Transverse colon (tissue), 4 donors: ENCODE measurements around the gene BTG4. TPM values are rescaled to one million over a fixed set of nuclear protein-coding genes. Genes with fewer than 3 reads are reported as not detected.

Experiments
- DNase-seq: peaks from one replicate; pipeline ENCODE4 v3.0.0-alpha.2; 2019
- H3K27ac ChIP-seq, 4 donors: fragments of 200-600 bp; sonication (generic); 2 replicates each; pipeline ENCODE4 v1.5.1; 2016 to 2018; ENCODE audit warnings: inconsistent platforms in 4 of 4
- H3K27me3 ChIP-seq: fragments of 200-600 bp; sonication (generic); 2 replicates; pipeline ENCODE4 v1.5.1; 2017; ENCODE audit warnings: inconsistent platforms
- H3K36me3 ChIP-seq, 4 donors: fragments of 200-600 bp; sonication (generic); 2 replicates each; pipeline ENCODE4 v1.5.1; 2017 to 2019; ENCODE audit warnings: inconsistent platforms in 4 of 4
- H3K4me1 ChIP-seq, 4 donors: fragments of 200-600 bp; sonication (generic); 2 replicates each; pipeline ENCODE4 v1.5.1; 2017 to 2020; ENCODE audit warnings: inconsistent platforms in 4 of 4
- H3K4me3 ChIP-seq, 4 donors: fragments of 200-600 bp; sonication (generic); 1 replicate in 1 of 4; 2 replicates in 3 of 4; pipeline versions ENCODE4 v1.5.1 to v1.6.1; 2017 to 2019; ENCODE audit warnings: inconsistent platforms in 4 of 4
- H3K9me3 ChIP-seq, 2 donors: fragments of 200-600 bp; sonication (generic); 2 replicates each; pipeline ENCODE4 v1.5.1; 2017 to 2019; ENCODE audit warnings: inconsistent platforms in 2 of 2
- EP300 ChIP-seq: sonication (generic); formaldehyde crosslinking; IDR thresholded peaks from one replicate; pipeline ENCODE4 v1.6.1; 2017; ENCODE audit warnings: antibody characterized with exemption, low read depth
- POLR2A ChIP-seq: fragments of 450-650 bp; IDR thresholded peaks from one replicate; pipeline ENCODE4 v1.6.1; 2016; ENCODE audit warnings: antibody characterized with exemption, mild to moderate bottlenecking, moderate library complexity
- POLR2AphosphoS5 ChIP-seq, 3 donors: sonication (generic); formaldehyde crosslinking; IDR thresholded peaks; one replicate each; pipeline ENCODE4 v1.6.1; 2016; ENCODE audit warnings: antibody characterized with exemption in 3 of 3
- WGBS, 2 donors: methylation state at CpG; one replicate each; pipeline ENCODE4 v1.1.5; 2018; ENCODE audit warnings: low coverage in 1 of 2; 5-methylcytosine and 5-hydroxymethylcytosine counted together
- in situ Hi-C, 4 donors: fragments of 200-750 bp; cut with MboI; loops; one replicate each; pipeline versions ENCODE4 v1.15.0 to v1.15.1; 2017; ENCODE audit warnings: low sequenced_read_pairs in 3 of 4, low pct_ligation_motif_present in 1 of 4, low pct_unique_long_range_greater_than_20kb in 1 of 4
- intact Hi-C: fragments of 100-400 bp; cut with DNase I; formaldehyde crosslinking; loops from one replicate; pipeline ENCODE4 v1.15.1; 2023; ENCODE audit warnings: low total_unique reads
- total RNA-seq, 4 donors: library from RNA; depleted of rRNA; stranded (reverse); fragments of >200 nt; gene quantifications; one replicate each; pipeline ENCODE4 v1.1.0, GENCODE V29; 2016
- TF ChIP-seq, protein P1 (sequence below), 5 experiments: fragments of 200-600 bp in 3 of 5; fragments of 450-650 bp in 2 of 5; sonication (generic) in 3 of 5; IDR thresholded peaks; 1 replicate in 2 of 5; 2 replicates in 3 of 5; pipeline ENCODE4 v1.5.1; 2016 to 2017; ENCODE audit warnings: antibody characterized with exemption in 5 of 5, inconsistent platforms in 3 of 5, mild to moderate bottlenecking in 2 of 5, moderate library complexity in 1 of 5

BTG4 gene
- total RNA-seq, 4 donors from 2014 or later, result not detected

DNA sequence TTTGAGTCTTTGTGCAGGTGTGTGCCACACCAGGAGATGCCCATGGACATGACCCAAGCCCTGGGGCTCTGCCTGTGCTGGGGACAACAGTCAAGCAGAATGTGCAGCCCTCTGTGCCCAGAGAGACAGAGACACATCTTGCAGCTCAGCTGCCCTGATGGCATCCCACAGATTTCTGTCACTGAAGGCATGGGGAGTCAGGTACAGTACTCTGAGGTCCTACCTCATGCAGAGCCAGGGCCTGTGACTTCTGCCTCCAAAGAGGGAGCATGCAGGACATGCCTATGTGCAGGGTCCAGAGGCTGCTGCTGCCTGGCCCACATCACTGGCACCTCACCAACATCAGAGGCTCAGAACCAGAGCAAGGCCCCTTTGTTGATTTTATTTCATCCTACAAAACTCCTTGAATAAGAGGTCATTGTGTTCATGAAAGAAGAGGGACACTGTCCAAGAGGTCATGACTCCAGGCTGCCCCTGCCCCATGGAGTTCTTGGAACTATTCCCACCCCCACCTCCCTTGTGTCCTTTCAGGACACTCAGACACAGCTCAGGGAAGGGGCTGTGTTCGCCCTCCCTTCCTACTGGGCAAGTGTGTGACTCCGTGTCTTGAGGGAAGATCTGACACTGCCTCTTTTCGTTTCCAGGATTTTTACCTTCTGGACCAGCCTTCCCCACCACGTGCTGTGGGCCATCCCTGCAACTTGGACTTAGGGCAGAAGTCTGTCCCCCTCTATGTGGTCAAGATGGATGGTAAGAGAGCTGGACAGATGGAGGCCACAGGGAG, 62.3 kb downstream of the BTG4 start:
- WGBS, 2 donors, result 81% methylated on average over 4 of the region's 4 CpGs; no CpG with 5 or more reads in 1 of the 2 donors
- no peaks in the 10 kb centered on the region for H3K36me3 ChIP-seq
- DNase-seq, result no peak
- TF ChIP-seq POLR2AphosphoS5 (IDR thresholded peaks at IDR 0.05), result no peak
- TF ChIP-seq EP300, result no peak
- TF ChIP-seq, protein P1, sequence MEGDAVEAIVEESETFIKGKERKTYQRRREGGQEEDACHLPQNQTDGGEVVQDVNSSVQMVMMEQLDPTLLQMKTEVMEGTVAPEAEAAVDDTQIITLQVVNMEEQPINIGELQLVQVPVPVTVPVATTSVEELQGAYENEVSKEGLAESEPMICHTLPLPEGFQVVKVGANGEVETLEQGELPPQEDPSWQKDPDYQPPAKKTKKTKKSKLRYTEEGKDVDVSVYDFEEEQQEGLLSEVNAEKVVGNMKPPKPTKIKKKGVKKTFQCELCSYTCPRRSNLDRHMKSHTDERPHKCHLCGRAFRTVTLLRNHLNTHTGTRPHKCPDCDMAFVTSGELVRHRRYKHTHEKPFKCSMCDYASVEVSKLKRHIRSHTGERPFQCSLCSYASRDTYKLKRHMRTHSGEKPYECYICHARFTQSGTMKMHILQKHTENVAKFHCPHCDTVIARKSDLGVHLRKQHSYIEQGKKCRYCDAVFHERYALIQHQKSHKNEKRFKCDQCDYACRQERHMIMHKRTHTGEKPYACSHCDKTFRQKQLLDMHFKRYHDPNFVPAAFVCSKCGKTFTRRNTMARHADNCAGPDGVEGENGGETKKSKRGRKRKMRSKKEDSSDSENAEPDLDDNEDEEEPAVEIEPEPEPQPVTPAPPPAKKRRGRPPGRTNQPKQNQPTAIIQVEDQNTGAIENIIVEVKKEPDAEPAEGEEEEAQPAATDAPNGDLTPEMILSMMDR (IDR thresholded peaks at IDR 0.05), result no peak
- no peak for TF ChIP-seq POLR2A
- in situ Hi-C loops (loop anchor here (5.0 to 25.0 kb wide), 4 partner anchors 168 to 1263 kb away; no protein-coding TSS in a partner anchor), intact Hi-C loops (no loop called here)
- H3K4me3 ChIP-seq, result no peak overlapping the region
- no peaks in the 10 kb centered on the region for H3K9me3 ChIP-seq
- H3K4me1 ChIP-seq, result peaks cover 0 to 9% (median 4%) of the 10 kb centered on the region in 4 donors
- H3K27ac ChIP-seq, result no peak overlapping the region
- no peaks in the 10 kb centered on the region for H3K27me3 ChIP-seq

DNA sequence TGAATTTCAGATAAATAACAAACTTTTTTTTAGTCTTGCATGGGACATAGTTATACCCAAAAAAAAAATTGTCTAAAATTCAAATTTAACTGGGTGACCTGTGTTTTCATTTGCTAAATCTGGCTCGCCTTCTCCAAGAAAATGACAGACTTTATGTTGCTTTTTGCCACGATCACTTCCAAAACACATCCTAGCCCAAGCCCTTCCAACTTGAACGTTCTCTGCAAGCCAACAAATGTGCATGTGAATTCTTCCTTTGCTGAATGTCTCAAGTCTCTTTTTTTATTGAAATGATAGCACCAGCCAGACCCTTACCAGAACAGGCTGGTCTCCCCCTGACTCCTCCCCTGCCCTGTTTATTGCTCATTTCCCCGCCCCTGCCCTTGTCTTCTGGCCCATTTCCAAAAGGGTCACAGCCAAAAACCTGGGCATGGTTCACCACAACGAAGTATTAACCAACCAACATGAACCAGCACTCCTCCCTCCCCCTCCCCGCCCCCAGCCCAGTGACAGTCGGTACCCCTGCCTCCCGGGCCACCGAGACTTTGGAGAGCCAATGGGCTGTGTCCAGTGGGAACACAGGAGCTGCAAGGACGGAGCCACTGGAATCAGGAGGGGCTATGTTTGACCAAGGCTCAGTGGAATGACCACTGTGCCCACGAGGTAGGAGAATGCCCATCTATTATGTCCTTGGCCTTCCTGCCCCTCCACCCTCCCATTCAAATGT, 63.2 kb downstream of the BTG4 start:
- 35 to 76% methylated on average over 5 to 11 of the region's 11 CpGs for WGBS, 2 donors

DNA sequence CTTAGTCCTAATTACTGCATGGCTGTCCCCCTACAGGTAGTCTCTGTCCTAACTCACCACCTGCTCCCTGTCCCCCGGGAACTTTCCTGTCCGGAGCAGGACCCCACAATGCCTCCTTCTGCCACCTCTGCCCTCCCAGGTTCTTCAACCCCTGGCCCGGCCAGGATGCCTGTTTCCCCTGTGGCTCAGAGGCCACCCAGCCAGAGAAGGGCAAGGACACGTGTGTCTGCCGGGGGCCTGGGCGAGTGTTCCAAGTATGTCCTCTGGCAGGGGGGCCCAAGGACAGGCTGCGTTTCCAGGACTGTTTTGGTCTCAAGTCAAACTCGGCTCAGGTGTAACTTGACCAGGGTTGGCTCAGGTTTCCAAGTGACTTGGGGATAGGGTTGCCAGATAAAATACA, 63.8 kb downstream of the BTG4 start:
- Histone ChIP-seq H3K9me3 (no peaks in the 10 kb centered on the region), H3K27ac (no peak overlapping the region), H3K4me1 (peaks cover 0 to 9% (median 4%) of the 10 kb centered on the region in 4 donors), H3K27me3 (no peaks in the 10 kb centered on the region), H3K4me3 (no peak overlapping the region), H3K36me3 (no peaks in the 10 kb centered on the region)
- no peak for DNase-seq
- in situ Hi-C loops, result loop anchor here (5.0 to 25.0 kb wide), 4 partner anchors 166 to 1261 kb away; no protein-coding TSS in a partner anchor
- intact Hi-C loops, result no loop called here
- TF ChIP-seq EP300 (no peak), POLR2A (no peak), POLR2AphosphoS5 (IDR thresholded peaks at IDR 0.05) (no peak)
- TF ChIP-seq, protein P1 (IDR thresholded peaks at IDR 0.05), result no peak
- WGBS, 2 donors, result 86 to 100% methylated on average over 1 to 8 of the region's 8 CpGs

More for the DNA sequence above, 63.2 kb downstream of the BTG4 start:
- Histone ChIP-seq H3K27me3 (no peaks in the 10 kb centered on the region), H3K9me3 (no peaks in the 10 kb centered on the region), H3K4me1 (peaks cover 0 to 9% (median 4%) of the 10 kb centered on the region in 4 donors), H3K27ac (no peak overlapping the region), H3K4me3 (no peak overlapping the region), H3K36me3 (no peaks in the 10 kb centered on the region)
- intact Hi-C loops (no loop called here), in situ Hi-C loops (loop anchor here (5.0 to 25.0 kb wide), 4 partner anchors 167 to 1262 kb away; no protein-coding TSS in a partner anchor)
- DNase-seq, result no peak
- TF ChIP-seq POLR2AphosphoS5 (IDR thresholded peaks at IDR 0.05) (no peak), POLR2A (no peak), EP300 (no peak)
- TF ChIP-seq, protein P1 (IDR thresholded peaks at IDR 0.05), result no peak

DNA sequence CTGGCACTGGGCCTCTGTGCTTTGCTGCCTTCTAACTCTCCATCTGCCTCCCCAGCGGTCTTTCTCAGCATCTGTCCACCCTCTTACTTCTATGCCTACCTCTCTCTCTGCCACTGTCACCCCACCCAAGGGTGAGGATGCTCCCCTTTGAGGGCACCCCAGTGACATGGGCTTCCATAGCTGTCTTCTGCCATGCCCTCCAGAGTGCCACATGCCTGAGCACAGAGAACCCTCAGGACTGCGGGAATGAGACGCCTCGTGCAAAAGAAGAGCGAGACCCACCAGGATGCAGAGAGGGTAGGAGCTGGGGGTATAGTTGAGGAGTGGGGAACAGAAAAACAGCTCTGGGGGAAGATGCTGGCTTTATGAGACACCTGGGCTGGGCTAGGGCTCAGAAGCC, 64.3 kb downstream of the BTG4 start:
- intact Hi-C loops (loop anchor here (2.0 kb wide), 1 partner anchor 165 kb away; no protein-coding TSS in a partner anchor), in situ Hi-C loops (loop anchor here (5.0 to 25.0 kb wide), 4 partner anchors 166 to 1261 kb away; no protein-coding TSS in a partner anchor)
- no peak for TF ChIP-seq POLR2AphosphoS5 (IDR thresholded peaks at IDR 0.05)
- no peak for TF ChIP-seq EP300
- no peak for TF ChIP-seq POLR2A
- TF ChIP-seq, protein P1 (IDR thresholded peaks at IDR 0.05), result no peak
- WGBS, 2 donors, result 98% methylated on average over 5 of the region's 5 CpGs; no CpG with 5 or more reads in 1 of the 2 donors
- Histone ChIP-seq H3K4me3 (no peak overlapping the region), H3K36me3 (no peaks in the 10 kb centered on the region), H3K27ac (no peak overlapping the region), H3K27me3 (no peaks in the 10 kb centered on the region), H3K4me1 (peaks cover 0 to 9% (median 4%) of the 10 kb centered on the region in 4 donors), H3K9me3 (no peaks in the 10 kb centered on the region)
- DNase-seq, result no peak
